GM21825 (cell line): ENCODE data around the gene ARID1B.
A peak's percentile ranks its signal among the peaks of the same experiment; 100 is the strongest.

Experiments used
- ATAC-seq: cut with Tn5 transposase; IDR thresholded peaks from one replicate; pipeline ENCODE4 v1.9.1; 2021; ENCODE audit warnings: mild to moderate bottlenecking, moderate library complexity; ENCODE audit not compliant: unreplicated experiment

ARID1B gene

GRCh38 chr6:157217894-157218370 lies 440.8 kb downstream of the ARID1B start:
- no peak for ATAC-seq

DNA sequence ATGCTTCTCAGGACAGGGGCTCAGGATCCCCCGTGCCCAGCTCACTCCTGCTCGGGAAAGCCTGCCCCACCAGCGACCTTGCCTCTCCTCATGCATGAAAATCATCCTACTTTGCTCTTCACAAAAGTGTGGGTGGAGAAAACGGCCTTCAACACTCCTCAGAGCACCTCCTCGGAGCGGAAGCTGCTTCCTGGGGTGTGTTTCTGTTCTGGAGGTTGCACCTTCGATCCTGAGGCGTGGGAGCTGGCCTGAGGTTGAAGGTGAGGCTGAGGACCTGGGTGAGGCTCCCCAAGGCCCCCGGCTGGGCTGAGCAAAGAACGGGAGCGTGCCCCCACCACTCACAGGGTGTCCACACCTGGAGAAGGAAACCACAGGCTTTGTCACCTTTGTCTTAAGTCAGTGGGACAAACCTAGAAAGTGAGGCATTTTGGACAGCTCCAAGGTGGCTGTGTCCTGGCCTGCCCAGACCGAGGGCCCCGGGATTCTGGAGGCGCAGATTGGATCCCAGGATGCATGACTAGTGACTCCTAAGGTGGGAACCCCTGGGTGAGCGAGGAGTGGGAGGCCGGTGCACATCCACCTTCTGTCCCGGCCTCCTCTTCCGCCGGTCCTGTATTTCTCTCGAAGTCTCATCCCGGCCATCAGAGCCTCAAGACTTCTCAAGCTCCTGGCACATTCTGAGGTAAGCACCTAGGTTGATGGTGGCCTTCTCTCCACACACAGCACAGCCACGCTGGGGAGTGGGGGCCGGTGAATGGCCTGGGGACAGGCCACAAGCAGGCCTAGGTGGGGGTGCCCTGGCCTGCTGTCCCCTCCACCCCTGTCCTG lies 441.4 kb downstream of the ARID1B start:
- ATAC-seq = no peak

GRCh38 chr6:157219201-157220200 lies 442.3 kb downstream of the ARID1B start:
- ATAC-seq = no peak

GRCh38 chr6:157220485-157220884 lies 443.3 kb downstream of the ARID1B start:
- ATAC-seq = no peak

DNA sequence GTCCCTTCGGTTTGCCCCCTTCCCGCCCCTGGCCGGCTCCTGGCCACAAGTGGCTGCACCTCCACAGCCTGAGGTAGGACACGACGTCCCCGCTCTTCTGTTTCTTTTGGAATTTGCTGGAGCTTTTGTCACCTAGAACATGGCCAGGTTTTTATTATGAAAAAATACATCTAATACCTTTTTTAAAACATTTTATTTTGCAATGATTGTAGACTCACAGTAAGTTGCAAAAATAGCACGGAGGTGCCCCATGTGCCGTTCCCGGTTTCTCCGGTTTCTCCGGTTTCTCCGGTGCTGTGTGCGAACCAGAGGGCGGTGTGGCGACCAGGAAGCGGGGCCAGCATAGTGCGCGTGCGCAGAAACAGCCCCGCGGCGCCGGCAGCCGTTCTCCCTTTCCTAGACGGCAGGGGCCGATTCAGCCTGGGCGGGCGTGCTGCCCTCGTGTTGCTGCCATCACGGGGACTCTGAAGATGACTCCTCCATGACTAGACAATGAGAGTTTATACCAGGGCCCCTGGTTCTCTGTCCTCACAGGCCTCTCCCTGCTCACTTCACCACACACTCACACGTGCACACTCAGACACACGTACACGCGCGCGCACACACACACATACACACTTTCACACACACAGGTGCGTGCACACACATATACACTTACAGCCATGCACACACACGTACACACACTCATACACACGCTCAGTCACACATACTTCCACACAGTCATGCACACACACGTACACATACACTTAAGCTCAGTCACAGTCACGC lies 444.1 kb downstream of the ARID1B start:
- ATAC-seq = peak; percentile 43

DNA sequence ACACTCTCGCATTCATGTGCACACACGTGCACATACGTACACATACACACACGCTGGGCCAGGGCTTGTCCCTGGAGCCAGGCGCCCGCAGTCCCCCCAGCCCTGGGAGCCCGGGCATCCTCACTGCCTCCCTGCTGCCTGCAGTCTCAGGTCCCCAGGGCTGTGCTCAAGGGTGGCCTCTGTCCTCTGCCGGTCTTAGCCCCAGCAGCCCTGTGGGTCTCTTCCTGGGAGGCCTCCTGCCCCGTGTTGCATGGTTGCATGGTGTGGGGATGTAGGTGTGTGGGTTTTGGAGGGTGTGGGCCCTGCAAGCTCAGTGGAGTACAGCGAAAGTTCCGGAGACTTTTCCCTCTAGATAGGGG lies 444.6 kb downstream of the ARID1B start:
- no peak for ATAC-seq

DNA sequence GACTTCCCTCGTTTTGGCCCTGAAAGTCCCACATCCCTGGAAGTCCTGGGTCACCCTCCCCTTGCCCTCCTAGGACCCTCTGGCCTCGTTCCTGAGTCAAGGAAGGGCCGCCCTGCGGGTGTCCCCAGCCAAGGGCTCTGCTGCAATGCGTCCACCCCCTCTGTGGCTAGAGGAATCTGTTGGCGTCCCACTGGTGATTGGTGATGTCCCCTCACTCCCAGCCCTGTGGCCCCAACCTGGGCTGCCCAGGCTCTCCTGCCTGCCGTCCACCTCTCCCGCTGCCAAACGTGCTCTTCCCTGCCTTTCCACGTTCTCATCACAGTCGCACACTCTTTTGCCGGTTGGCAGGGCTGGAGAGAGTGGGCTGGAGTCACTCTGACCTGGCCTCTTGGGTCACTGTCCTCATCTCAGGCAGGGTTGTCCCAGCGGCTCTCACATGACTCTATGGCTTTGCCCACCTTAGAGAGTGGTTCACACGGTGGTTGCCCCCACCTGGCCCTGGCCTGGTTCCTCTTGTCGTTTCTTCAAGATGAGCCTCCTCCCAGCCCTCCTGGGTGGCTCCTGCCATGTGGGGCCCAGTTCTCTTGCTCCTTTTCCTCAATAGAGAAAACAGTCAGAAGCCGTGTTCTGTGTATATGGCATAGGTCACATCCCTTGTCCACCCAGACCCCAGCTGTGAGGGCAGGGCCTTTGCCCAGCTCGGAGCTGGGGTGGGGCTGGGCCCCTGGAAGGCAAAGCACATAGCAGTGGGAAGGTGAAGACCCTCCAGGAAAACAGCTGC lies 445.2 kb downstream of the ARID1B start:
- ATAC-seq = no peak

- no peak for ATAC-seq
These were observed 445.8 kb downstream of the ARID1B start for GRCh38 chr6:157223021-157223430.

GRCh38 chr6:157223511-157223910 lies 446.3 kb downstream of the ARID1B start:
- ATAC-seq = no peak

- ATAC-seq = no peak
These were observed 447.2 kb downstream of the ARID1B start for GRCh38 chr6:157224178-157224950.

- no peak for ATAC-seq
These were observed 447.9 kb downstream of the ARID1B start for GRCh38 chr6:157224951-157225574.

DNA sequence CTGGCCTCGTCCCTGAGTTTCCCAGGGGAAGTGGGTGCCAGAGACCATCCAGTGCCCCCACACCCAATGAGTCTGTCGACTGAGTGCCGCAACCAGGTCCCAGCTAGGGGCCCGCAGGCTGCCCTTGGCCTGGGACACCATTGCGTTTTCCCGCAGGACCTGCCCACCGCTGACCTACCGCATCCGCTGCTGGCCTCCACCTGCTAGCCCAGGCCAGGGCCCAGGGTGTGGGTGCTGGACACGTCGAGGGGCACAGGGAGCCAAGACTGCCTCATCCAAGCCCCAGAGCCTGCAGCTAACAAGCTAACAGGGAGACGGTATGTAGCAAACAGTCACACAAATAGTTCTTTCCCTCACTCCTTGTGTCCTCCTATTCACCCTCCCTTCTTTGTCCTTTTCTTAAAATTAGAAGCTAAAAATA lies 448.4 kb downstream of the ARID1B start:
- no peak for ATAC-seq

GRCh38 chr6:157226026-157226625 lies 448.9 kb downstream of the ARID1B start:
- ATAC-seq = no peak

DNA sequence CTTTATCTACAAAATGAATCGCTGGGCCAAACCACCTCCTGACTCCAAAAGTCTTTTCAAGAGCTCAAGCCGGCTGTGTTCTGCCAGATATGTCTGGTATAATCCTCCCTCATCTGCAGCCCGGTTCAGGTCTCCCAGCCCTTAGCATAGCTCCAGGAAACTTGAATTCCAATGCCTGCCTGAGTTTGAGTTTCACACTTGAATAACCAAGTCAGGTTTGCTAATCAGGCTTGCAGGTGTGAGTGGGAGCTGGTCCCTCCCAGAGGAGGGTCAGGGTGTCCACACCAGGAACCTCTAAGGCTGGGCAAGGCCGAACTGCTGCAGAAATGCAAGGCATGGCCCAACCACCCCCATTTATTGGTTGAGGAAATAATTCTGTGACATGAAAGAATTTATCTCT lies 449.6 kb downstream of the ARID1B start:
- ATAC-seq = no peak

DNA sequence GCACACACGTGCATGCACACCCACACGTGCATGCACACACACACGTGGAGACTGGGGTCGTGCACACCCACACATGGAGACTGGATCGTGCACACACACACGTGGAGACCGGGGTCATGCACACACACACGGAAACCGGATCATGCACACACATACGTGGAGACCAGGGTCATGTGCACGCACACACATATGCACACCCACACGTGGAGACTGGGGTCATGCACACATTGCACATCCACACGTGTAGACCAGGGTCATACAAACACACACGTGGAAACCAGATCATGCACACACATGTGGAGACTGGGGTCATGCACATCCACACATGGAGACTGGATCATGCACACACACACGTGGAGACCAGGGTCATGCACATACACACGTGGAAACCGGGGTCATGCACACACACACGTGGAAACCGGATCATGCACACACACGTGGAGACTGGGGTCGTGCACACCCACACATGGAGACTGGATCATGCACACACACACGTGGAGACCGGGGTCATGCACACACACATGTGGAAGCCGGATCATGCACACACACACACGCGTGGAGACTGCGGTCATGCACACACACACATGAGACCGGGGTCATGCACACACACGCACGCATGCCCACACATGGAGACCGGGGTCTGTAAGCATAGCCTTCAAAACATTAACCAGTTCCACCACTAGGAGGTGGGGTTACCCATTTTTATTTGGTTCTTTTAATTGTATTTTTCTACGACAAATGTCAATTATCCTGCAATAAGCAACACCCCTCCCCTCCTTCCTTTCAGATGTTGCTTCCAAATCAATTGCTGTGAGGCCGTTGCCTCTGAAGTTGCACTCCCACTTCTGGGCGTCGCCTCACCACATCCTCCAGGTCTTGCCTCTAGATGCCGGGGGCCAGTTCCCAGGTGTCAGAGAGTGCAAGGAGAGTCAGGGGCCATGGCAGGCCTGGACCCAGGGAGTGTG lies 450.3 kb downstream of the ARID1B start:
- no peak for ATAC-seq

DNA sequence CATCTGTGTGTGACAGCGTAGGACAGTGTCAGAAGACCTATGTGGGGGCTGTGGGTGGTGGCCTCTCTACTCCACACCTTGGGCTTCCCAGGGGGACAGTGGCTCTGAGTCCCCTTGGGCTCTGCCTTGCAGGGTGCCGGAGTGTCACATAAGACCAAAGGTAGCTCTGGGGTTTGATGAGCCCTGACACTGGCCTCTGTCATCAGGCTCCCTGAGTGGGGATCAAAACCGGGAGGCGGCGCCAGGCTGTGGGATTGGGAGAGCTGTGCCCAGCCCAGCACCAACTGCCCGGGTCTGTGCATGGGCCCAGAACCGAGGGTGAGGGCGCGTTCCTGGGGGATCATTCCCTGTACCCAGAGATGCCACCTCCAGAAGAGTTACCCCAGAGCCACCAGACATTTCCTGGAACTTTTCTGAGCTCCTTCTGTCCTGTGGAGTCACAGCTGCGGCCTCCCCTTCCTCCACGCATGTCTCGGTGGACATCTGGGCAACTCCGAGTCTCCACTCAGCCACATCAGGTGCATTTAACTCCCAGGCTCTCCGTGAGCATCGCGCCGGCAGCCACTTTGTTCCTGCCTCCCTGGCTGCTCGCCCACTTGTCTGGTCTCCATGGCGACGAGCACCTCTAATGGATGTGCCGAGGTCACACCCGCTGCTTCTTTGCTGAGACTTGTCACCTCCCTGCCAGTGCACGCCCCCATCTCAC lies 451.4 kb downstream of the ARID1B start:
- no peak for ATAC-seq

DNA sequence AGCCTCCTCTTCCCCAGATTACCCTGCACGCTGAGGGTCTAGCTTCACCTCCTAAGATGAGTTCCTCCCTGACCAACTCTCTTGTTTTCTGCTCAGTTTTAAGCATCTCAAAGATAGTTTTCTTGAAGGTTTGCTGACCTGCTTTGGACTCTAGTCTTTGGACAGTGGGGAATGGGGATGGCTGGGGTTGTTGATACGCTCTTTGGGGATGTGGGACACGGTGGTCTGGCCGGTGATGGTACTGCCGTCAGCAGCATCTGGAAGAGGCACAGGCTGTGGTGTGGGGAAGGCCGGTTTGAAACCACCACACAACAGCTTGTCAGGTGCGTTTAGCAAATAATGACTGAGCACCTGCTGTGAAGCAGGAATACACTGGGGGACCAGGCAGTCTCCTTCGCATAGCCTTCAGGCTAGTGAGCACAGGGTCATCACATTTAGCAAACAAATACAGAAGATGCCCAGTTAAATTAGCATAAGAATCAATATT lies 452.0 kb downstream of the ARID1B start:
- no peak for ATAC-seq
